Endometrial microvascular endothelial cells (primary cell): Measurements from ENCODE around the gene CEP131. TPM values are rescaled to one million over a fixed set of nuclear protein-coding genes. Genes with fewer than 3 reads are reported as not detected.
"Not testable (repeated sequence)": the region's sequence is repeated elsewhere in the genome, so short reads cannot be mapped to it uniquely, and the experiment has no call there.

ENCODE experiments used
- in situ Hi-C: cut with HindIII; loops from 2 replicates; pipeline ENCODE4 v1.10.0; 2017; ENCODE audit warnings: low sequenced_read_pairs, low pct_unique_long_range_greater_than_20kb; ENCODE audit errors: inconsistent ontology term
- total RNA-seq: library from RNA; depleted of rRNA; stranded (reverse); fragments of >200 nt; gene quantifications from one replicate; pipeline ENCODE4 v1.2.3, GENCODE V29; 2015; ENCODE audit errors: inconsistent ontology term

CEP131 gene
- total RNA-seq, 1 donor from 2014 or later, result 25.4 TPM

- in situ Hi-C loops, result no loop called here
Measured at GRCh38 chr17:81163051-81163695, 59.6 kb downstream of the CEP131 start.

- in situ Hi-C loops, result no loop called here
Measured at GRCh38 chr17:81162491-81162890, 60.3 kb downstream of the CEP131 start.

- in situ Hi-C loops, result no loop called here
Measured at GRCh38 chr17:81161972-81162371, 60.8 kb downstream of the CEP131 start.

- in situ Hi-C loops, result no loop called here
Measured at GRCh38 chr17:81161536-81161935, 61.2 kb downstream of the CEP131 start.

GRCh38 chr17:81160747-81161453 lies 61.9 kb downstream of the CEP131 start:
- in situ Hi-C loops, result no loop called here

GRCh38 chr17:81160306-81160705 lies 62.5 kb downstream of the CEP131 start:
- in situ Hi-C loops, result no loop called here

- in situ Hi-C loops, result no loop called here
Measured at GRCh38 chr17:81159611-81160265, 63.0 kb downstream of the CEP131 start.

GRCh38 chr17:81158688-81159590 lies 63.8 kb downstream of the CEP131 start:
- in situ Hi-C loops, result no loop called here

- in situ Hi-C loops, result no loop called here
Measured at GRCh38 chr17:81157848-81158687, 64.7 kb downstream of the CEP131 start.

- in situ Hi-C loops, result no loop called here
Measured at GRCh38 chr17:81156866-81157805, 65.6 kb downstream of the CEP131 start.

GRCh38 chr17:81154961-81155360 lies 67.8 kb downstream of the CEP131 start:
- in situ Hi-C loops, result no loop called here

- in situ Hi-C loops, result not testable (repeated sequence)
Measured at GRCh38 chr17:81154016-81154415, 68.7 kb downstream of the CEP131 start.

- in situ Hi-C loops, result no loop called here
Measured at GRCh38 chr17:81153340-81153803, 69.4 kb downstream of the CEP131 start.

- in situ Hi-C loops, result no loop called here
Measured at GRCh38 chr17:81152288-81152828, 70.4 kb downstream of the CEP131 start.

GRCh38 chr17:81151278-81151677 lies 71.5 kb downstream of the CEP131 start:
- in situ Hi-C loops, result no loop called here

GRCh38 chr17:81150377-81151077 lies 72.2 kb downstream of the CEP131 start:
- in situ Hi-C loops, result no loop called here
